Activated B cell treated with CpG ODN at 0.5 μM for 24 hours (primary cell): ENCODE measurements around the gene TNKS2. TPM values are rescaled to one million over a fixed set of nuclear protein-coding genes. Genes with fewer than 3 reads are reported as not detected.
"Not testable (repeated sequence)": the region's sequence is repeated elsewhere in the genome, so short reads cannot be mapped to it uniquely, and the experiment has no call there.

Experiments used
- ATAC-seq: fragments of 200-7000 bp; cut with Tn5 transposase; one replicate; pipeline ENCODE4 v1.10.0; 2021; ENCODE audit warnings: low read depth, mild to moderate bottlenecking, moderate library complexity
- CTCF ChIA-PET: fragments of 350-600 bp; sonication (Branson Sonifier 250); formaldehyde crosslinking; loops from one replicate; lab custom pipeline; 2021; ENCODE audit warnings: antibody characterized with exemption; lab: Charles Lee
- POLR2A ChIA-PET: fragments of 350-600 bp; sonication (Branson Sonifier 250); formaldehyde crosslinking; loops from one replicate; lab custom pipeline; 2021; ENCODE audit warnings: antibody characterized with exemption; lab: Charles Lee
- DNase-seq: peaks from one replicate; pipeline ENCODE4 v3.0.0; 2022
- H3K27ac Mint-ChIP-seq: one replicate; pipeline ENCODE4 v1.8.0; 2020; ENCODE audit warnings: mixed read lengths
- H3K27me3 Mint-ChIP-seq: one replicate; pipeline ENCODE4 v1.8.0; 2021; ENCODE audit warnings: mixed read lengths
- H3K36me3 Mint-ChIP-seq: one replicate; pipeline ENCODE4 v1.8.0; 2021; ENCODE audit warnings: low read depth, mixed read lengths
- H3K4me1 Mint-ChIP-seq: one replicate; pipeline ENCODE4 v1.8.0; 2021; ENCODE audit warnings: mixed read lengths
- H3K4me3 Mint-ChIP-seq: one replicate; pipeline ENCODE4 v1.8.0; 2020; ENCODE audit warnings: mild to moderate bottlenecking, mixed read lengths
- H3K9me3 Mint-ChIP-seq: one replicate; pipeline ENCODE4 v1.8.0; 2020; ENCODE audit warnings: mixed read lengths
- CTCF ChIP-seq: fragments of 200-600 bp; IDR thresholded peaks from one replicate; pipeline ENCODE4 v1.8.0; 2022; ENCODE audit warnings: antibody characterized with exemption, mild to moderate bottlenecking
- intact Hi-C: fragments of 100-400 bp; cut with micrococcal nuclease; formaldehyde crosslinking; loops from one replicate; pipeline ENCODE4 v1.15.1; 2024
- total RNA-seq: library from RNA; stranded (reverse); gene quantifications from 2 replicates; pipeline ENCODE4 v1.2.3, GENCODE V29; 2022

The TNKS2 gene
- total RNA-seq, result 29.5 and 33.1 TPM in 2 replicates

GRCh38 chr10:91797874-91798648, at the start of gene TNKS2:
TNKS2 (plus strand) TSS chr10:91798426; CDS start chr10:91798691, 265 bp downstream.
- no peaks in the 10 kb centered on the region for H3K9me3 Mint-ChIP-seq
- peaks cover 36% of the 10 kb centered on the region for H3K36me3 Mint-ChIP-seq
- CTCF ChIA-PET, result no interaction called here
- peaks cover 66% of the 10 kb centered on the region for H3K4me1 Mint-ChIP-seq
- ATAC-seq (peak; percentile 70), DNase-seq (peak; percentile 96)
- H3K27ac Mint-ChIP-seq, result peak within 1 kb of the TSS; percentile 97
- H3K4me3 Mint-ChIP-seq, result peak within 1 kb of the TSS; percentile 93
- TF ChIP-seq CTCF, result no peak
- POLR2A ChIA-PET, result interaction anchor here (0.6 to 4.3 kb wide), 8 partner anchors 14 to 1905 kb away, joined by 3 to 28 read pairs (median 3); partner anchors contain the start of genes BTAF1, FGFBP3 and FRA10AC1
- intact Hi-C loops, result loop anchor here (1.0 to 10.0 kb wide), 14 partner anchors 17 to 1911 kb away; partner anchors contain the start of genes BTAF1, CPEB3, EXOC6 and FGFBP3
- H3K27me3 Mint-ChIP-seq, result no peaks in the 10 kb centered on the region

GRCh38 chr10:91749592-91749991, 48.6 kb upstream of the TNKS2 start:
- H3K27ac Mint-ChIP-seq, intact Hi-C loops, ATAC-seq: not testable (repeated sequence)

GRCh38 chr10:91756286-91756685, 41.9 kb upstream of the TNKS2 start:
- H3K27ac Mint-ChIP-seq, result no peak overlapping the region
- H3K9me3 Mint-ChIP-seq, result no peaks in the 10 kb centered on the region
- intact Hi-C loops, result loop anchor here (5.0 kb wide), 2 partner anchors 61 to 76 kb away; no protein-coding TSS in a partner anchor
- H3K4me1 Mint-ChIP-seq, result no peaks in the 10 kb centered on the region
- H3K4me3 Mint-ChIP-seq, result no peak overlapping the region
- no peaks in the 10 kb centered on the region for H3K36me3 Mint-ChIP-seq
- ChIA-PET POLR2A (no interaction called here), CTCF (interaction anchor here (1.8 kb wide), 1 partner anchor 157 kb away, joined by 8 read pairs; no protein-coding TSS in a partner anchor)
- DNase-seq, result no peak
- peaks cover 10% of the 10 kb centered on the region for H3K27me3 Mint-ChIP-seq
- no peak for TF ChIP-seq CTCF
- ATAC-seq, result no peak

More at GRCh38 chr10:91749592-91749991, 48.6 kb upstream of the TNKS2 start:
- H3K9me3 Mint-ChIP-seq, POLR2A ChIA-PET, H3K36me3 Mint-ChIP-seq, H3K4me3 Mint-ChIP-seq, DNase-seq, CTCF ChIA-PET, H3K4me1 Mint-ChIP-seq: not testable (repeated sequence)
- peaks cover 19% of the 10 kb centered on the region for H3K27me3 Mint-ChIP-seq

- ATAC-seq, result peak; percentile 28
- H3K4me1 Mint-ChIP-seq, result no peaks in the 10 kb centered on the region
- intact Hi-C loops, result loop anchor here (1.0 to 5.0 kb wide), 6 partner anchors 40 to 676 kb away; partner anchors contain the start of gene TNKS2
- no peak overlapping the region for H3K4me3 Mint-ChIP-seq
- no peak for TF ChIP-seq CTCF
- ChIA-PET POLR2A (interaction anchor here (1.0 kb wide), 1 partner anchor 154 kb away, joined by 5 read pairs; no protein-coding TSS in a partner anchor), CTCF (interaction anchor here (0.6 to 3.2 kb wide), 13 partner anchors 8 to 508 kb away, joined by 3 to 77 read pairs (median 4); partner anchors contain the start of genes BTAF1 and FGFBP3)
- no peaks in the 10 kb centered on the region for H3K9me3 Mint-ChIP-seq
- no peak for DNase-seq
- H3K27ac Mint-ChIP-seq, result no peak overlapping the region
- H3K36me3 Mint-ChIP-seq, result no peaks in the 10 kb centered on the region
- H3K27me3 Mint-ChIP-seq, result peaks cover 15% of the 10 kb centered on the region
Observed at GRCh38 chr10:91758303-91759146, 39.7 kb upstream of the TNKS2 start.

GRCh38 chr10:91759581-91759986, 38.6 kb upstream of the TNKS2 start:
- CTCF ChIA-PET, result interaction anchor here (1.0 to 3.2 kb wide), 4 partner anchors 97 to 158 kb away, joined by 5 to 77 read pairs (median 13); partner anchors contain the start of gene FGFBP3
- H3K9me3 Mint-ChIP-seq, result no peaks in the 10 kb centered on the region
- peaks cover 15% of the 10 kb centered on the region for H3K27me3 Mint-ChIP-seq
- DNase-seq, result no peak
- intact Hi-C loops, result loop anchor here (2.0 to 5.0 kb wide), 4 partner anchors 39 to 675 kb away; partner anchors contain the start of gene TNKS2
- POLR2A ChIA-PET, result no interaction called here
- no peak for TF ChIP-seq CTCF
- no peak overlapping the region for H3K27ac Mint-ChIP-seq
- no peaks in the 10 kb centered on the region for H3K4me1 Mint-ChIP-seq
- no peaks in the 10 kb centered on the region for H3K36me3 Mint-ChIP-seq
- no peak for ATAC-seq
- H3K4me3 Mint-ChIP-seq, result no peak overlapping the region
